HG03103 (cell line): Measurements from ENCODE around the gene LPAR1.

Experiments used
- ATAC-seq: cut with Tn5 transposase; IDR thresholded peaks from one replicate; pipeline ENCODE4 v1.9.1; 2021; ENCODE audit warnings: low read depth; ENCODE audit not compliant: unreplicated experiment

LPAR1 gene

DNA sequence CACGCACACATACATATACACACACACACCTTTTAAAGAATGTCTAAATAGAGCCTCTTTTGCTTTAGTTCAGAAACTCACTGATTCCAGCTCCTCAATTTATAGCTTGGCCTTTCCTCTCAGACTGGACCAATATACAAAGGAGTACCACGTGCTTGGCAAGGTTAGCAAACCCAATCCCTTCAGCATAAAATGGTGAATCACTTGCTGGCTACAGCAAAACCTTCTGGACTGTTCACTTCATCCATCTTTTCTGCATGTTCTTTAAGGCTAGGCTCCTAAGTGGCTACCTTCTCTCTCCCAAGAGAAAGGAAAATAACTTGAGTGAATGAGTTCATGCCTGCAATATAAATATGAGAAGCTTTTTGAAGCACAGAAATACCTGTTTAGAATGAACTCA is 109.7 kb downstream of the LPAR1 start:
- no peak for ATAC-seq

DNA sequence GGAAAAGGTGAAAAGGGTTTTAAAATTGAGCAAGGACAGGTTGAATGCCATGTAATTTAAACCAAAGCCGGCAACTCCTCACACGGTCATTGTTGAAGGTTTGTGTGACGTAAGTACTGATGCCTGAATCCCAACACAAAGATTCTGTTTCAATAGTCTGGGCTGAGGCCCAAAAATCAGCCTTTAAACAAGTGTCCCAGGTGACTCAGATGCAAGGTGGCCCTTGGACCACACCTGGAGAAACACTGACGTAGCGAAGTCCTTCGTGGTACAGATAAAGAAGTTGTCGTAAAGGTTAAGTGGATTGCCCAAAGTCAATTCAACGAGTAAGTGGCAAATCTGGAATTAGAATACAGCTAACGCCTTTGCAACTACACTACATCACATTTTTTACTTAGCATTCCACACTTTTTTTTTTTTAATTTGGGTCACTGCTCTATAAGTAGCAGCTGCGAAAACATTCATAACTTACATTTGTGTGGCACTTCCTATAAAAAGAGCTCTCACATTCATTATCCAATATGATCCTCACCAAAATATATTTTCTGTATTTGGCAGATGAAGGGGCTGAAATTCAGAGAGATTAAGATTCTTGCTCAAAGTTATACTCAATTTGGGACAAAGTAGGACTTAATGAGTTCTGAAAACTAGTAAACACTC is 111.3 kb downstream of the LPAR1 start:
- no peak for ATAC-seq

DNA sequence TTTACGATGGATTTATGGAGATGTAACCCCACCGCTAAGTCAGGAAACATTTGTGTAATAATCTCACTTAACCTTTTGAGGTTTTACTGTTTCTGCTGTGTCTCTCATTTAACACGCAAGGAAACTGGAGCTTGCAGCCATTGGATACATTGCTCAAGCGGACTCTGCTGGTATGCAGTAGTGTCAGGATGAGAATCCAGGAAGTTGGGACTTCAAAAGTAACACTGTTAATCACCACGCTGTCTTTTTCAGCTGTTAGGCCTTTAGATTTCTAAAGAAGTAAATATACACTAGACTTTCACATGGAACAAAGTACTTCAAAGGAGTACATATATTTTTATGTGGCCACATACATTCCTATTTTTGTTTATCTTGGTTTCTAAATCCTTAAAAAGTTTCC is 114.7 kb downstream of the LPAR1 start:
- no peak for ATAC-seq

DNA sequence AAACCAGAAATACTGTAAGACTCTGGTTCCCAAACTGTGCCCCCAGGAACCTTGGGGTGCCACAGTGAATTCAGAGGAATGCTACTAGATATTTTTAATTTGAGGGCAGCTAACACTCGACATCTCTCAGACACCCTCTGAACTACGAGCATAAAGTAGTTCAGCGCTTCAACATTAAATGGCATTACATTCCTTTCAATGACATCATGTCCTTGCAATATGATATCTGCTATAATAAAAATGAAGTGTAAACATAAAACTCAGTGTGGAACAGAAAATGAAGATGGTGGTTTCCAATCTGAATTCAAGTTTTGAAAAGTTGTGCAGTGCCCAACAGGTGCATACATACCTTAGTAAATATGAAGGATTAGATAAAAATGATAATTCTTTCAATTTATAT is 116.1 kb downstream of the LPAR1 start:
- no peak for ATAC-seq

DNA sequence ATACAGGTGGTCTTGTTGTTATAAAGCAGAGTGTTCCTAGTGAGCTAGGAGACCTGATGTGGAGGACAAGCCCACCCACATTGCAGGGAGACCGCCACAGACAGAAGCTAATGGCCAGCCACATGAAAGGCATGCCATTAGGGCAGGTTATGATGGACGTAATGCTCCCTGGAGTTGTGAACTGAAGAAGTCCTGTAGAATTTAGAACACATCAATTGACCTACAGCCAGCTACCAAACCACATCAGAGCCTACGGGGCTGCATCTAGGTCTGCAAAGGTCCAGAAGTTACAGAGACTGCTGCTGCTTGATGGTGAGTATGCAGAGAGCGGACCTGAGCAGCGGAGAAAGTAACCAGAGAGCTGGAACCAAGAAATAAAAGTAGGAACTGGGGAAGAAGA is 116.6 kb downstream of the LPAR1 start:
- ATAC-seq = no peak

DNA sequence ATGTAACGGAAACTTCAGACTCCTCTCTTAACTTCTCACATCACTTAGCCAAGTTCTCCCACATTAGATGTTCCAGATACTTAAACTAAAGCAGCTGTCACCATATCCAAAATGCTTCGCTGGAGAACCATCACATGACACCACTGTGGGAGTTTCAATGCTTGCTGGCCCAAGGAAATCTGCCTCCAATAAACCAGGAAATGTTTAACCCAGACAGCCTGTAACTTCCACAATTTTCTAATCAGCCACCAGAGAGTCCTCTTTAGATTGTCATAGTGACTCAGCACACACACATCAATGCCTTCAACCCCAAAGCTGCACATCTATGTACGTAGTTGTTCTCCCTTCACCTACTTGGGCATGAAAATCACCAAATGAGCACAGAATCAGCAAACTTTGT is 118.7 kb downstream of the LPAR1 start:
- no peak for ATAC-seq

DNA sequence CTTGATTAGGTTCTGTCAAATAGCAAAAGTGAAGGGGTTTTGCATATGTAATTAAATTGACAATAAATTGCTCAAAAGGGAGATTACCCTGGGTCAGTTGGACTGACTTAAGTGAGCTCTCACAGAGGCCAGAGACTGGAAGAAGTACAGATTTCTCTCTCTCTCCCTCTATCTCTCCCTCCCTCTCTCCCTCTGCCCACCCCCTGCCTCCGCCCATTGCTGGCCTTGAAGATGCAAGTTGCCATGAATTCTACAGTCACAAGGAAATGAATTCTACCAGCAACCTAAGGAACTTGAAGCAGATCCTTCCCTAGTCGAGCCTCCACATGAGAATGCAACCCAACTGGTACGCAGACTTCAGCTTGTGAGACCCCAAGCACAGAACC is 119.2 kb downstream of the LPAR1 start:
- ATAC-seq = no peak

DNA sequence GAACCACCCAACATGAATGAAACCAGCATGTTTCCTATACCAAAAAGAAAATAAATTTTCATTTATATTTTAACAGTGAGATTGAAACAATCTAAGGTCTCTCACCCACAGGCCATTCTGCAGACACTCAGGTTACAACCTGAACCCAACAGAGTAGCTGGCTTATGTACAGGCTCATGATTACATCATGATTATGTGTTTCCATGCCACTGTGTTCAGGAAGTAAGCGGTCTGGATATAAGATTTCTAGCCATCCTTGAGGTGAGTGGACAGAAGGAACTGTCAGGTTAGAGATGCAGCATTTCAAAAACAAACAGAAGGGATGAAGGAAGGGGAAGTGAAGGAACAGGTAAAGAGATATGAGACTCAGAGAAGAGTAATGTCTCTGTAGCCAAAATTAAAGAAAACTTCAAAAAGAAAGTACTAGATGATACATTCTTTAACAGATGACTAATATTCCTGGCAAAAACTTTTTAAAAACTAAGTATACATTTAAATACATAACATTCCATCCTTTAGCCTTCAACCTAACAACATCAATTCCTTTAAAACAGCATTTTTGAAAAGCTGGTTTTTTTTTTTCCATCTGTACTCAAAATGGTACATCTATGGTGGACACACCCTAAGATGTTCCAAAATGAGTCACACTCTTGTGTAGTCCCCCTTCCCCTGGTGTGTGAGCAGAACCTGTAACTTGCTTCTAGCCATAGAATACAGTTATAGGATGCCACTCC is 119.8 kb downstream of the LPAR1 start:
- ATAC-seq = no peak

DNA sequence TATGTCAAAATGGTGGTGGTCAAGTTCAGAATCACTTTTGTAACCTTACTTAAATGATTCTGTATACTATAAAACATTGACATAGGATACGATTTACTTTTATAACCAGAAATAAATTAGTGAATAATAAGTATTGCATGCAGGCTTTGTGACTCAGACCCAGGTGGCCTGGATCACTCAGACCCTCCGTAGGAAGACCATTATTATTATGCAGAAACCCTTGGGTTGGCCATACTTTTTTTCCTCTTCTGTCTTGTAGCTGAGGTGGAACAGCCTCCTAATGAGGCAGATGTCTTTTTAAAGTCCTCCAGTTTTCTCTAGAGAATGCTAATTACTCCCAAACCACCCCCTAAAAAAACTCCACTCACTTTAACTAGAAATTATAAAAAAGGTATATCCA is 121.9 kb downstream of the LPAR1 start:
- ATAC-seq = no peak

DNA sequence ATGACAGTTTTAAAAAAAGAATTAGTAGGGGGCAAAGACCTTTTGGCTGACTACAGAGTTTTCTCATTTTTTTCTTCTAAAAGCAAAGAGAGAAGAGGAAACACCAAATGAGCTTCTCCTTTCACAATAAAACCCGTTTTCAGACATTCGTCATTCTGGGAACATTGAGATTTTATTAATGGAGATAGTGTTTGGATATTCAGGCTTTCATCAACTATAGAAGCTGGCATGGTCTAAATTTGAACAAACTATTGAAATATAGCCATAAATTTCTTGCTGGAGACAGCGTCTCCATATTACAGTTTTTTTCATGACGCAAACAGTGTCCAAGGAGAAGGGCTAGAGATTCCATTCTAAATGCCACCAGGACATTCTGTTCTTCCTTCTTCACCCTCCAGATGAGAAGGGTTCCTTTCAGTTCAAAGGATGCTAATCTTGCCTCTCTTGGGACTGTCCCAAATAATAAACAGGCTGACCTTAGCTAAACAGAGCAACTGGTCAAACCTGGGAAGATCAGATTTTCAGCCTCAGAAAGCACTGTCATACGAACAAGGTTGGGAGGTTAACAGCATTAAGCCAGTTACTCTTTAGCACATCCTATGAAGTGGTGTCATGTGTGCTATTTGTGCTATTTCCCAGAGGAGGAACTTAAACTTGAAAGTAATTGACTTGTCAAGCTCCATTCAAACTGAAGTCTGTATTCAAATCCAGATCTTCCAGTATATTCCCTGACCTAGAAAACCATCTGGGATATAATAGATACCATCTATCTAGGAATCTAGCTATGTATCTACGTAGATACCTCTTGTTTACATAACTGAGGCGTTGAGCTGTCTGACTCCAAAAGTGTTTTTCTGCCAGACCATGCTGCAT is 125.6 kb downstream of the LPAR1 start:
- ATAC-seq = no peak

DNA sequence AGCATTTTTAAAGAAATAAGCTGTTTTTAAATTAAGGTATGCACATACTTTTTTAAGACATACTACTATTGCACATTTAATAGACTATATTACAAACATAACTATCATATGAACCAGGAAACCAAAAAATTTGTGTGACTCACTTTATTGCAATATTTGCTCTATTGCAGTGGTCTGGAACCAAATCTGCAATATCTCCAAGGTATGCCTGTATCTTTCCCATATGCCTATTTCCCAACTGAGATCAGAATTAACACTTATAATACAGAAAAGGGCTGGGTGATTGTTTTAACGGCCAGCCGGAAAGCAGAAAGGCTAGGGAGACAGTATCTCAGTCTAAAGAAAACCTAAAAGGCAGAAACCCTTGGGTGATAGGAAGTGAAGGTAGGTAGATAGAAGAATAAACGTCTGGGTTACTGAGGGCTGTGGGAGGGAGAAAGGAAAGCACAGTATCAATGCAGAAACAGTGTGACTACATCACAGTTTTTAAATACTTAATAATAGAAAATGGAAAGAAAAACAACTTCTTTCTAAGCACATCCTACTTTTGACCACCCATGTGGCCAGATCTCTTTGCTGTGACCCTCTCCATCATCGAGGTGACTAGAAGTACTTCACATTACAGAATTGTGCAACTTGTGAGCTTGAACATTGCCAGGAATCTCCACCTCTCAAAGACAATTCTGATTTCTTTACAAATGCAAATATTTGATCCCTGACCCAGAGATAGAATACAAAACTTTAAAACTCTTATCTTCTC is 126.4 kb downstream of the LPAR1 start:
- no peak for ATAC-seq

DNA sequence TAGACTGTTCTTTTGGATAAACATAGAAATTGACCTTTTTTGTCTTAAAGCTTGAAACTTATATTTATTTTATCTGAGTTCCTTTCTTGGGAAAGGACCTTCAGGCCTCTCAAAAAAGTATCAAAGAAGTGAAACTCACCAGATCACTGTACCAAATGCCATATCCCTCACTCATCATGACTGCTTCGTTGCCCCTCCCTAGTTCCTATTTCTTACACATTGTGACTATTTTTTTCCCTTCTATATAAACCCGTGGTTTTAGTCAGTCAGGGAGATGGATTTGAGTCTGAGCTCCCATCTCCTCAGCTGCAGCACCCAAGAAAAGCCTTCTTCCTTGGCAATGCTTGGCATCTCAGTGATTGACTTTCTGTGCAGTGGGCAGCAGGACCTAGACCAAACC is 129.4 kb downstream of the LPAR1 start:
- ATAC-seq = no peak

DNA sequence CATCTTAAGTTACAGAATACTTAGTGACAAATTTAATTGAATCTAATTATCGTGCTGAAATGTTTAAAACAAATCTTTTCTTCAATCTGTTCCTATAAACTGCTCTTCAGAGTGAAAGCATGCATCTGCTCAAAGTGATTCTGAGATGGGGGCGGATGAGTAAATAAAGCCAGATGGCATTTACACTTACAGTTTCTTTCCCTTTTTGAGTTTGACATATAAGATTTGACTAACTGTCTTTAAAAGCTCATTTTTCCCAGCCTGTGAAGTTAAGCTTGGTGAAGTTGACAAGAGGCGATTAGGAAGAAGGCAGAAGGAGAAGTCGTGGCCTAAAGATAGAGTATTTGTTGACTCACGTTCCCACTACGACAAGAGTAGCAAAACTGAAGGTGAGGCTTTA is 137.4 kb downstream of the LPAR1 start:
- ATAC-seq = no peak

DNA sequence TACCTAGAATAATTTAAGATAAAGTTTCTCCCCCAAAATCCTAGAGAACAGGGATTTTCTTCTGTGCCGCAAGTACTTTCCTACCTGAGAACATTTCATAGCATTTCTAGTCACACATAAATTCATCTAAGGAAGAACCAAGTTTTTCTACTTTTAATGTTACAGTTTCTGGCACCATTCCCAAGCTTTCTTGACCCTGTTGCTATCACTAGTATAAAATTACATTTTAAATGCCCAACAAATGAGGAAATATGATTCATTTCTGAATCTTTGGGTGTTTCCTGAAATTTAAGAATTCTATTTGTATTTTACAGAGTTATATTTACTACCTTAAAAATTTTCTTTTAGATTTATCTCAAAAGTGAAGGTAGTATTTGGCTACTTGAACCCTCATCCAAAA is 137.8 kb downstream of the LPAR1 start:
- ATAC-seq = no peak

DNA sequence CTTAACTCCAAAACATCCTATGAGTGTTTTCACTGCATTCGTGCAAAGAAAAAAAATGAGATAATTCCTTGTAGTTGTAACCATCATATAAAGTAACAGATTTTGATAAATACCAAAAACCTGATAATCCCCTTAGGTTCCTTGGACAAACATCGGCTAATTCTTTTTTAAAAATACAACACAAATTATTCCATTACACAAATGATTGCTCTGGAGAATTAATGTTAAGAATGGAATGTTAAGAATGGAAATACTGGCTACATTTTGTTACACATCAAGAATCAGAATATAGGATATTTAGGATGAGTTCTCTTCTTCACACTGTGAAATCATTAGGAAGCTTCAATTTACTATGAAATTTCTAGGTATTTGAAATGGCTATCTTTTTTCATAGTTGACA is 139.4 kb downstream of the LPAR1 start:
- ATAC-seq = no peak

DNA sequence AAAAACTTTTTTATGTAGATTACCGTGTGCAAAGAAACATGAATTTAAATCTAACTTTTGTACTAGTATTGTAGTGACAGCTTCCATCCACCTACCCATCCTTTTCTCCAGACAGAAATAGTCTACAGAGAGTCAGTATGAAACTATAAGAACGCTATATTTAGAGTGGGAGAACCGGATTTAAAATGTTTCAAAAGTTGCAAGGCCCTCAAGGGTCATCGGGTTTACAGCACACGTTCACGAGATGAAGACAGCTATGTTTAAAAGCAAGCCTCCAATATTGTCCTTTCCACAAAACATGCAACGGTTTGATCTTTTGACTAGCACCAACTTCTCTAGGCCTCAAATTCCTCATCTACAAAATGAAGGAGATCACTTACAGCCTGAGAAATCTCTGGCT is 139.9 kb downstream of the LPAR1 start:
- no peak for ATAC-seq

DNA sequence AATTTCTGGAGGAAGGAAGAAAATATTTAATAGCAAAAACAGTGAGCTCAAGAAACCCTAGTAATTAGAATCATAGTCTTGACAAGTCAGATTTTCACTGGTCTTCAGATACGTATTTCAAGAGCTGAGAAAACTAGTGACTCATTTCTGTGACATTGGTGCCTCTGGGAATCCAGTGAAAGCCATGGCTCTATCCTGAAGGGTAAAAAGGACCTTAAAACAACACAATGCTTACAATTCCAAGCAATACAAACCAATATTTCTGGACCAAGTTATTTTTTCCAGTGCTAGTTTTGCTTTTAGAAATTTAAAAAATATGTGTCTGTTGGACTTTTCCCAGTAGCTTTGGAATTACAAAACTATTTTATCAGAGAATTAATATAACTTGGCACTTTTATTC is 140.3 kb downstream of the LPAR1 start:
- ATAC-seq = no peak

DNA sequence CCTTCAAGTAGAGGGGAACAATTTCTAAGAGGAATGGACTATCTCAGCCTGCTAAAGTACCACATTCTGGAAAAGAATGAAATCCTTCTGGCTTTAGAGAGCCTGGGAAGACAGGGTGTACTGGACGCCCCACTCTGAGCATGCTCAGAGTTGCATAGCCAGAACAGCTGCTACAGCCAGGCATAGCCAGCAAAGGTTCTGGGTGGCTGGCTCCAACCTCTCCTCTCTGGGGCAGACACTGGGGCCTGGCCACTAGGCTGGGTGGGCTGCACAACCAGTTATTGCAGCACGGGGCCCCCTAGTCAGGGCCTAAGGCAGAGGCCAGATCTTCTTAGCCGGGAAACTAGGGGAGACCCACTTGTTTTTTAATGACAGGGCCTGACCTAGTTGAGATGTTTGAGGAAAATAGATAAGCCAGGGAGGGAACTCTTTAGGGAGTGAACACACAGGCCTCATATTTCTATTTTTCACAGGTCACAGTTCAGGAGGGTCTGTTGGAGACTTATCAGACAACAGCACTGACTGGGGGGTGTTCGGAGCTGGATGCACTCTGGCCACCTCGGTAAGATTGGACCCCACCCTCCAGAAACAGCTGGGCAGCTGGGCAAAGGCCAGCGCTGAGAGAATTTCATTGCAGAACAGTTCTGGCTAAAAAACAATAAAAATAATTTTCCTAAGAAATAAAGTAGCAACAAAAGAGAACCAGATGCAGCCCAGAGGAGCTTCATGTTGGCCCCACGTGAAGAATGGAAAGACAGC is 142.9 kb downstream of the LPAR1 start:
- ATAC-seq = no peak

DNA sequence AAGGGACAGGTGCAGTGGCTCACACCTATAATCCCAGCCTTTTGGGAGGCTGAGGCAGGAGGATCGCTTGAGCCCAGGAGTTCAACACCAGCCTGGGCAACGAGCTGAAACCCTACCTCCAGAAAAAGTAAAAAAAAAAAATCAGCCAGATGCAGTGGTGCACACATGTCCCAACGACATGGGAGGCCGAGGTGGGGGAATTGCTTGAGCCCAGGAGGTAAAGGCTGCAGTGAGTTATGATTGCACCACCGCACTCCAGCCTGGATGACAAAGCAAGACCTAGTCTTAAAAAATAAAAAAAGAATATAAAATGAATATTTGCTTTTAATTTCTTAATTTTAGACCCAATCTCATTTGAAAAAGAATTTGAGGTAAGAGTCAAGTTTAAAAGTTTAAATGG is 143.5 kb downstream of the LPAR1 start:
- ATAC-seq = no peak

DNA sequence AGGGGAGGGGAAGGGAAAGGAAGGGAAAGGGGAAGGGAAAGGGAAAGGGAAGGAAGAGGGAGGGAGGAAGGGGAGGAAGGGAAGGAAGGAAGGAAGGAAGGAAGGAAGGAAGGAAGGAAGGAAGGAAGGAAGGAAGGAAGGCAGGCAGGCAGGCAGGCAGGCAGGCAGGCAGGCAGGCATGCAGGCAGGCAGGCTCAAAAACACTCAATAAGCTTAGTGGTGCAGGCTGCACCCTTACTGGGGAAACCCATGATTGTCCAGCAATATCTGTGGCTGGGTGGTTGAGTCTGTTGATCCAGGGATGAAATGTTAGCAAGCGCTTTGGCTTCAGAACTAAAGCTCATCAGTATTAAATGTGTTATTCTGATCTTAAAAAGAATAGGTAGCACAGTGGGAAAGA is 145.6 kb downstream of the LPAR1 start:
- ATAC-seq = no peak
